CD4-positive, alpha-beta T cell (primary cell): Measurements from ENCODE around the gene NR1H3. TPM values are rescaled to one million over a fixed set of nuclear protein-coding genes. Genes with fewer than 3 reads are reported as not detected.
A peak's percentile ranks its signal among the peaks of the same experiment; 100 is the strongest.
"Not testable (repeated sequence)": the region's sequence is repeated elsewhere in the genome, so short reads cannot be mapped to it uniquely, and the experiment has no call there.

Experiments
- ATAC-seq: fragments of 200-7000 bp; cut with Tn5 transposase; one replicate; pipeline ENCODE4 v1.10.0; 2022; ENCODE audit warnings: mild to moderate bottlenecking; ENCODE audit not compliant: poor library complexity
- CTCF ChIA-PET: fragments of 350-600 bp; sonication (Branson Sonifier 250); formaldehyde crosslinking; loops from one replicate; lab custom pipeline; 2021; ENCODE audit warnings: antibody characterized with exemption, inconsistent platforms; lab: Charles Lee
- POLR2A ChIA-PET: fragments of 350-600 bp; sonication (Branson Sonifier 250); formaldehyde crosslinking; loops from one replicate; lab custom pipeline; 2021; ENCODE audit warnings: antibody characterized with exemption, inconsistent platforms; lab: Charles Lee
- DNase-seq, 14 experiments: peaks; one replicate each; pipeline ENCODE4 v3.0.0-alpha.2; 2013 to 2020; ENCODE audit warnings: mixed read lengths in 2 of 14
- H3K27ac ChIP-seq, 2 donors: one replicate each; pipeline versions ENCODE4 v1.5.1 to v1.7.0; 2013; ENCODE audit warnings: low read length in 2 of 2, low read depth in 1 of 2, mild to moderate bottlenecking in 1 of 2
- H3K27me3 ChIP-seq, 2 experiments: 1 replicate in 1 of 2; 2 replicates in 1 of 2; pipeline versions ENCODE4 v1.6.1 to v1.7.0; 2013; ENCODE audit warnings: low read length in 2 of 2, control low read depth in 1 of 2, mild to moderate bottlenecking in 1 of 2, moderate library complexity in 1 of 2; ENCODE audit not compliant: insufficient read depth in 2 of 2, control insufficient read depth in 1 of 2
- H3K36me3 ChIP-seq: one replicate; pipeline ENCODE4 v1.6.1; 2013; ENCODE audit warnings: low read length, control low read depth; ENCODE audit not compliant: insufficient read depth
- H3K4me1 ChIP-seq: one replicate; pipeline ENCODE4 v1.6.1; 2013; ENCODE audit warnings: low read length, control low read depth; ENCODE audit not compliant: insufficient read depth
- H3K4me3 ChIP-seq: one replicate; pipeline ENCODE4 v1.5.1; 2013; ENCODE audit warnings: mild to moderate bottlenecking, low read length, moderate library complexity
- H3K9me3 ChIP-seq, 2 experiments: 1 replicate in 1 of 2; 2 replicates in 1 of 2; pipeline versions ENCODE4 v1.6.1 to v1.7.0; 2013; ENCODE audit warnings: low read length in 2 of 2, mild to moderate bottlenecking in 2 of 2, control low read depth in 1 of 2, moderate library complexity in 1 of 2; ENCODE audit not compliant: control insufficient read depth in 1 of 2, insufficient read depth in 1 of 2
- H3K27ac Mint-ChIP-seq: one replicate; pipeline ENCODE4 v1.8.0; 2020; ENCODE audit warnings: mixed read lengths
- H3K27me3 Mint-ChIP-seq: one replicate; pipeline ENCODE4 v1.8.0; 2021; ENCODE audit warnings: mixed read lengths
- H3K36me3 Mint-ChIP-seq: one replicate; pipeline ENCODE4 v1.8.0; 2021; ENCODE audit warnings: low read depth, mixed read lengths
- H3K4me1 Mint-ChIP-seq: one replicate; pipeline ENCODE4 v1.8.0; 2021; ENCODE audit warnings: low read depth, mixed read lengths
- H3K4me3 Mint-ChIP-seq: one replicate; pipeline ENCODE4 v1.8.0; 2020; ENCODE audit warnings: mild to moderate bottlenecking, mixed read lengths
- H3K9me3 Mint-ChIP-seq: one replicate; pipeline ENCODE4 v1.8.0; 2020; ENCODE audit warnings: mixed read lengths
- CTCF ChIP-seq: fragments of 200-600 bp; IDR thresholded peaks from one replicate; pipeline ENCODE4 v1.8.0; 2022; ENCODE audit warnings: antibody characterized with exemption, mild to moderate bottlenecking
- intact Hi-C, 2 experiments: fragments of 100-400 bp; cut with DNase I in 1 of 2; cut with micrococcal nuclease in 1 of 2; formaldehyde crosslinking; loops; one replicate each; pipeline versions ENCODE4 v1.15.1 to v1.9.0; 2023 to 2025; cut with DNase I, micrococcal nuclease
- polyA plus RNA-seq, 2 donors: library from polyadenylated mRNA; unstranded; fragments of 120-200 nt; gene quantifications; one replicate each; pipeline ENCODE4 v1.2.1, GENCODE V29; 2013
- total RNA-seq, 174 experiments: library from RNA in 2 of 174; stranded (reverse) in 2 of 174; gene quantifications; one replicate each; pipeline ENCODE4 v1.2.3 and lab custom pipeline; 2021 to 2026

Gene NR1H3
- total RNA-seq (1 to 10 TPM; 1.8 to 2.3 TPM), total RNA-seq (lab: John Stamatoyannopoulos, UW) (0.70 to 15.0 (median 5.1) reads per million in 172 experiments)
- 4.2 TPM for polyA plus RNA-seq (2013, experiment 1 of 2)
- polyA plus RNA-seq (2013, experiment 2 of 2) = 5.0 TPM

GRCh38 chr11:47257517-47258316 lies at the start of gene NR1H3:
Gene NR1H3, plus strand, starts transcription at chr11:47257996. Its CDS starts 1,221 bp downstream, at chr11:47259217.
- H3K36me3 ChIP-seq = no peaks in the 10 kb centered on the region
- no peak within 1 kb of the TSS for H3K4me3 ChIP-seq
- Mint-ChIP-seq H3K4me3 (no peak within 1 kb of the TSS), H3K9me3 (no peaks in the 10 kb centered on the region), H3K4me1 (peaks cover 12% of the 10 kb centered on the region), H3K36me3 (no peaks in the 10 kb centered on the region), H3K27me3 (no peaks in the 10 kb centered on the region), H3K27ac (no peak within 1 kb of the TSS)
- H3K9me3 ChIP-seq = no peaks in the 10 kb centered on the region
- ChIA-PET POLR2A (interaction anchor here (0.7 to 2.7 kb wide), 4 partner anchors 9 to 80 kb away, joined by 4 to 19 read pairs (median 10); partner anchors contain the start of genes ACP2, ARFGAP2 and DDB2), CTCF (interaction anchor here (2.0 kb wide), 1 partner anchor 23 kb away, joined by 8 read pairs; no protein-coding TSS in a partner anchor)
- intact Hi-C loops = no loop called here
- peaks cover 17% of the 10 kb centered on the region for H3K4me1 ChIP-seq
- TF ChIP-seq CTCF = no peak
- ATAC-seq (no peak), DNase-seq (peak in 2 of 14 experiments; percentile 29 to 33)
- no peak within 1 kb of the TSS for H3K27ac ChIP-seq
- no peaks in the 10 kb centered on the region for H3K27me3 ChIP-seq

GRCh38 chr11:47208008-47208552 lies 49.7 kb upstream of the NR1H3 start:
- H3K4me1 ChIP-seq, H3K27ac ChIP-seq, ATAC-seq, H3K27ac Mint-ChIP-seq, DNase-seq, H3K9me3 Mint-ChIP-seq, H3K9me3 ChIP-seq, H3K36me3 Mint-ChIP-seq, H3K4me1 Mint-ChIP-seq, H3K27me3 Mint-ChIP-seq, CTCF ChIA-PET, H3K36me3 ChIP-seq, H3K4me3 Mint-ChIP-seq, H3K27me3 ChIP-seq, intact Hi-C loops, H3K4me3 ChIP-seq, POLR2A ChIA-PET: not testable (repeated sequence)

GRCh38 chr11:47208628-47209027 lies 49.2 kb upstream of the NR1H3 start:
- Mint-ChIP-seq H3K36me3 (no peaks in the 10 kb centered on the region), H3K4me1 (no peaks in the 10 kb centered on the region), H3K9me3 (no peaks in the 10 kb centered on the region), H3K27ac (no peak overlapping the region), H3K4me3 (no peak overlapping the region), H3K27me3 (no peaks in the 10 kb centered on the region)
- no peaks in the 10 kb centered on the region for H3K36me3 ChIP-seq
- no peak for ATAC-seq
- H3K4me3 ChIP-seq = no peak overlapping the region
- TF ChIP-seq CTCF = no peak
- POLR2A ChIA-PET = no interaction called here
- intact Hi-C loops = no loop called here
- H3K4me1 ChIP-seq = no peaks in the 10 kb centered on the region
- H3K27me3 ChIP-seq = no peaks in the 10 kb centered on the region
- DNase-seq = no peak
- H3K27ac ChIP-seq = no peak overlapping the region
- CTCF ChIA-PET = no interaction called here
- H3K9me3 ChIP-seq = no peaks in the 10 kb centered on the region
